GM10266 (cell line): ENCODE data around the gene OMA1.

Experiments used
- DNase-seq: peaks from one replicate; pipeline ENCODE4 v3.0.0; 2012; ENCODE audit errors: extremely low spot score
- TF ChIP-seq, protein P1 (sequence below): IDR thresholded peaks from 2 replicates; pipeline ENCODE4 v1.5.1; 2012; ENCODE audit warnings: mild to moderate bottlenecking, low read depth; ENCODE audit not compliant: control insufficient read depth, insufficient read depth; ENCODE audit errors: missing control alignments

Gene OMA1

DNA sequence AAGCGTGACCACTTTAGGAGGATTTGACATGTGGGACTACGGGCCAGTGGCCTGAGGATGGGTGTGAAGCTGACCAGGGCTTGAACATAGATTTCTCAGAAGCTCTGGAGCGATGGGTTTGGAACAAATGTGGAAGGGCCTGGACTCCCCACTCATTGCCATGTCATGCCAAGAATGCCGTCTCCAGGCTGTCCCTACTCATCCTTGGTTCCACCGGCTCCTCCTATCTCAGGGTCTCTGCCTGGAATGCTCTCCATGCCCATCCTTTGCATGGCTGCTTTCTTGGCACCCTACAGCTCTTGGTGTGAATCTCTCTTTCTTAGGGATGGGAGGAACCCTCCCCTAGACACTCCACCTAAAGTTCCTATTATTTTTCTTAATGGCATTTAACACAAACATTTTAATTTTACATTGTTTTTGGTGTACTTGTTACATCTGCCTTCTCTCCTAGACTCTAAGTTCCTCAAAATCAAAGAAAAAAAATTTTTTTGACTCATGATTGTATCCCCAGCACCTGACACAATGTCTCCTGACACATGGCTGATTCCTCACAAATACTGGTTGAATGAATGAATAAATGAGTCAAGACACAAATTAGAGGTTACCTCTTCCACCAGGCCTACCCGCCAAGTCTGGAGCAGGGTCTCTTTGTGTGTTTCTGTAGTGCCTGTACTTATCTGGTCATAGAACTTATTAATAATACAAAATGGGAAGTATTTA lies 114.5 kb downstream of the OMA1 start:
- TF ChIP-seq, protein P1, sequence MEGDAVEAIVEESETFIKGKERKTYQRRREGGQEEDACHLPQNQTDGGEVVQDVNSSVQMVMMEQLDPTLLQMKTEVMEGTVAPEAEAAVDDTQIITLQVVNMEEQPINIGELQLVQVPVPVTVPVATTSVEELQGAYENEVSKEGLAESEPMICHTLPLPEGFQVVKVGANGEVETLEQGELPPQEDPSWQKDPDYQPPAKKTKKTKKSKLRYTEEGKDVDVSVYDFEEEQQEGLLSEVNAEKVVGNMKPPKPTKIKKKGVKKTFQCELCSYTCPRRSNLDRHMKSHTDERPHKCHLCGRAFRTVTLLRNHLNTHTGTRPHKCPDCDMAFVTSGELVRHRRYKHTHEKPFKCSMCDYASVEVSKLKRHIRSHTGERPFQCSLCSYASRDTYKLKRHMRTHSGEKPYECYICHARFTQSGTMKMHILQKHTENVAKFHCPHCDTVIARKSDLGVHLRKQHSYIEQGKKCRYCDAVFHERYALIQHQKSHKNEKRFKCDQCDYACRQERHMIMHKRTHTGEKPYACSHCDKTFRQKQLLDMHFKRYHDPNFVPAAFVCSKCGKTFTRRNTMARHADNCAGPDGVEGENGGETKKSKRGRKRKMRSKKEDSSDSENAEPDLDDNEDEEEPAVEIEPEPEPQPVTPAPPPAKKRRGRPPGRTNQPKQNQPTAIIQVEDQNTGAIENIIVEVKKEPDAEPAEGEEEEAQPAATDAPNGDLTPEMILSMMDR: no peak
- no peak for DNase-seq
